GM19397 (cell line): ENCODE measurements around the gene MYCBP2.
"Not testable (repeated sequence)": the region's sequence is repeated elsewhere in the genome, so short reads cannot be mapped to it uniquely, and the experiment has no call there.

Experiments
- ATAC-seq: cut with Tn5 transposase; IDR thresholded peaks from one replicate; pipeline ENCODE4 v1.9.1; 2021; ENCODE audit warnings: mild to moderate bottlenecking, moderate library complexity; ENCODE audit not compliant: unreplicated experiment

The MYCBP2 gene

DNA sequence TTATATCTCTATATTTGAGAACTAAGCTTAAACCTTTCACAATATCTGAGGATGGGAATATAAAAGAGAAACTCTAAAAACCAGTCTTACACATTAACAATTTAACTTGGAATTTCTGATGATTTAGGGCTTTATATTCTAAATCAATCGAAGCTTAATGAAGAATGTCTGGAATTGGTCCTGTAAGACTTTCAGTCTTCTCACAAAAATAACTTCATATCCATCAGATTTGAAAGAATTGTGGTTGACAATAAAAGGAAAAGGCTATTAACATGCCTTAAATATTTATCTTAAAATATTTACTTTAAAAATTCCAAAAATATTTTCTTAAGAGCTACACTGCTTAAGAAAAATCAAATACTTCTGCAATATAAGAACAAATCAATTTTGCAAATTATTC, 27.3 kb downstream of the MYCBP2 start:
- ATAC-seq: no peak

- ATAC-seq: peak; percentile 67
These were observed 28.5 kb downstream of the MYCBP2 start for GRCh38 chr13:77298426-77298825.

DNA sequence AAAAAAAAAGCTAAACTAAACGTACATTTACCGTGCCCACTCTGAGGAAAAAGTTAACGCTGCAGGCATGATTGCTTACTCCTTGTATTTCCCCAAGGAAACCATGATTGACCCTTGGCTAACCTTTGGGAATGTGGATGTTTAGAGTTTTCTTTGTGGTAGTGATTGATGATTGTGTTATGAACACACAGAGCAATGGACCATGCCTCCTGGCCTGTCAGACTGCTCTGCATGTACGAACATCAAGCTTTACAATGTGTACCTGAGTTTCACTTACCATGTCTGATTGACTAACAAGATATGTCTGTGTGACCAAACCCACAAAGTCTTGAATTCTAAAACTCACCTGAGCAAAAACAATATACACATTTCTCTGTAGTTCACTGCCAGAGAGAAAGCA, 35.1 kb downstream of the MYCBP2 start:
- no peak for ATAC-seq

GRCh38 chr13:77290342-77290741, 36.6 kb downstream of the MYCBP2 start:
- ATAC-seq: no peak

- ATAC-seq: no peak
These were observed 37.0 kb downstream of the MYCBP2 start for GRCh38 chr13:77289851-77290250.

GRCh38 chr13:77285632-77286031, 41.3 kb downstream of the MYCBP2 start:
- ATAC-seq: not testable (repeated sequence)

GRCh38 chr13:77285098-77285497, 41.8 kb downstream of the MYCBP2 start:
- ATAC-seq: no peak

DNA sequence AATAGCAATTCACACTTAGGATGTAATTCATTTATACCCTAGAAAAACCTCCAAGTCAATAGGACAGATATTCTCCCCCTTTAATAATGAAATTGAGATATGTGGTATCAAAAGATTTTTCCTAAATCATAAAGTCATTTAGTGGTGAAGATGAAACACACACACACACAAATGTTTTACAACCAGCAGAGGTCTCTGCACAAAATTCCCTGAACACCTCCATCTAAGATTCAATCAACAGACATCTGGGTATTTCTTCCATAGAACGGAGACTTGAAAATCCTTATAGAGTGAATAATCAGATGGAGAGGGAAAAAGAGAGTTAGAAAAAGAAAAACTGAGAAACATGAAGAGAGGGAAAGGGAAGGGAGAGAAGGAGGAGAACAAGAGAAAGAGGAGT, 52.8 kb downstream of the MYCBP2 start:
- ATAC-seq: no peak

- ATAC-seq: no peak
These were observed 57.8 kb downstream of the MYCBP2 start for GRCh38 chr13:77269141-77269540.

GRCh38 chr13:77267362-77267761, 59.5 kb downstream of the MYCBP2 start:
- no peak for ATAC-seq

DNA sequence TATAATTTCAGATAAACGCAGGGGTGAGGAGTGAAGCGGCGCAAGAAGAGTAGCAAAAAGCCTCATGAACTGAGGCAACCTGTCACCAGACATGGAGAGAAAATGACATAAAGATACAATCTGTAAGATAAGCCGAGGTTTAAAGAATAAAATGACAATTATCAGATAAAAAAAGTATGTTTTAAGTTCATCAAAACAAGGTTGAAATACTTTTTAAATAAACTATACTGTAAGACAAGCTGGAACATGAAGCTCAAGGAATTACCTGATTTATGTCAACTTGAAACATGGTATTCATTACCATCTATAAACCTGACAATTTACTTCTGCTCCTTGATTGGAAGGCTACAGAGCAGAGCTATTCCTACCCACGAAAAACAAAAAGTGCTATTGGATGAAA, 61.6 kb downstream of the MYCBP2 start:
- ATAC-seq: no peak

- ATAC-seq: no peak
These were observed 64.7 kb downstream of the MYCBP2 start for GRCh38 chr13:77262198-77262597.

- no peak for ATAC-seq
These were observed 75.9 kb downstream of the MYCBP2 start for GRCh38 chr13:77250975-77251374.

GRCh38 chr13:77245224-77245623, 81.7 kb downstream of the MYCBP2 start:
- ATAC-seq: not testable (repeated sequence)

DNA sequence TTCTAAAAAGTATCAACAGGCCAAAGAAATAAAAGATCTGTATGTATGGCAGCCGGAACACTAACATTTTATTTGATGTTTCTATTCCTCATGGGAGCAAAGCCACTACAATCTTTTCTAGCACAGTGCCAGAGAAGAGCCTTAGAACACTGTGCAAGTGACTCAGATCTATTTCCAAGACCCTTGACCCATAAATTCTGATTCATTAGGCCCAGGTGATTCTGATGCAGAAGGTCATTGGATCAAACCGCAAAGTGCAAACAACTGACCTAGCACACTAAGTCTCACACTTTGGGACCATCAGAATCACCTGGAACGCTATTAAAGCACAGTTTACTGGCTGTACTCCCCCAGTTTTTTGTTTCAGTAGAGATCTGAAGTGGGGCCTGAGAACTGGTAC, 87.6 kb downstream of the MYCBP2 start:
- no peak for ATAC-seq

DNA sequence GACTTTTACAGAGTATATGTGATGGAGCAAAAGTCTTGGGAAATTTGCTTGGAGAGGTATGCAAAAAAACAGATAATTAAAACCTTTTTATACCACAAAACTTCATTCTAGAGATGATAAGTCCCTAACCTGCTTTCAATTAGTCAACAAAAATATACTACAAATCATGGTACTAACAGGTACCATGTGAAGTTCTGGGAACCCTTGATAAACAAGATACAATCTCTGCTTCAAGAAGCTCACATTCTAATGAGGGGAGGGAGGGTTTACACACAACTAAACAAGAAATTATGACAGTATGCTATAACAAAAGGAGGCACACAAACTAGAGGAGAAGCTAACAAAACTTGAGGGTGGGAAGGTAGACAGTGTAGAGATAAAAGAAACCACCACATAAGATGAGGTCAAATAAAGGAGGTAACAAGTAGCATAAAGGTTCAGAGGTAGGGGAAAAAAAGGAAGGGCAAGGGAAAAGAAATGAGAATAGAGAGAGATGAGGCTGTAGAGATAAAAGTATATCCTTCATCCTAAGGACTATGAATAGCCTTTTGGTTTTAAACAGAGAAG, 91.4 kb downstream of the MYCBP2 start:
- ATAC-seq: no peak

DNA sequence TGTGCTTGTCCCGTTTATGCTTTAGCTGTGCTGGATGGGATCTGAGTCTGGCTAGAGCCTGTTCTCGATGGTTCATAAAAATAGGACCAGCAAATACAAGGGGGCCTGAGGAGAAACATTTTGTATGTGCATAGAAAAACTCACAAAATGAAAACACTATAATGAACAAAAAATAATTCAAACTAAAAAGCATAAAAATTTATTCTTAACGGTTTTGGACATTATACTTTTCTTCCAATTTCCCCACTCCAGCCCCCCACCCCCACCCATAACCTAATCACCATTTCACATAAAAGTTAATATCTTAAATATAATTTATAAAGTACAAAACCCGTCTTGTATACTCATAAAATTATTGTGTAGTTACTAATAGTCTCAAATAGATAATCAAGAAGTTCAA, 93.7 kb downstream of the MYCBP2 start:
- ATAC-seq: no peak

DNA sequence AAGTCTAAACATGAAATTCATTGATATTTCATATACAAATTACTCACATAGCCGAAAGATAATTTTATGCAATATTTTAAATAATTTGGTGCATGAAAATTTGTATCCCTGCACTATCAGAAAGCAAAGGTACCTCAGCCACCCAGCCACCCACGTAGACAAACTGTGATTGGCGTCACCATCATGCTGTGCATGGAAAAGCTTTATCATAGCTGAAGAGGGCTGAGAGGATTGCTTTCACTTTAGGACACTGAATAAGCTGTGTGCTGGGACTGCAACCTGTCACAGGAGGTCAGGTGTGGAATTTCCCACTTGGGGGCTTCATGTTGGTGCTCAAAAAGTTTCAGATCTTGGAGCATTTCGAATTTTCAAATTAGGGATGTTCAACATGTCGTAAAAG, 96.3 kb downstream of the MYCBP2 start:
- ATAC-seq: no peak

- ATAC-seq: no peak
These were observed 100.9 kb downstream of the MYCBP2 start for GRCh38 chr13:77225946-77226345.

DNA sequence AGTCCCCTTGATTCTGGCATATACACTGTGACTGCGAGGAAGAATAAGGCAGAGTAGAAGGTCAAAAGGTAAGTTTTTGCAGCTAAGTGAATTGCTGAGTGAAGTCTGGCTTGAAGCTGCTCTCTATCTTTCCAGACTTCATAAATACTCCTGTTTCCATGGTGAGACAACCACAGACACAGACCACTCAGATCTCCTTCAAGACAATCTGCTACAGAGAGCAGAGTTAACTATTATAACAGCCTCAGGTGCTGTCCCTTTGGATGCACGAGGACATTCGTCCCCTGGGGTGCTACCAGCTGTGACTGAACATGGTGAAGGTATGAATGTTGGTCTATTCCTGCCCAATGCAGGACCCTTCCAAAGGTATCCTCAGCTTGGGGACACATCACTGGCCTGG, 104.0 kb downstream of the MYCBP2 start:
- ATAC-seq: no peak

DNA sequence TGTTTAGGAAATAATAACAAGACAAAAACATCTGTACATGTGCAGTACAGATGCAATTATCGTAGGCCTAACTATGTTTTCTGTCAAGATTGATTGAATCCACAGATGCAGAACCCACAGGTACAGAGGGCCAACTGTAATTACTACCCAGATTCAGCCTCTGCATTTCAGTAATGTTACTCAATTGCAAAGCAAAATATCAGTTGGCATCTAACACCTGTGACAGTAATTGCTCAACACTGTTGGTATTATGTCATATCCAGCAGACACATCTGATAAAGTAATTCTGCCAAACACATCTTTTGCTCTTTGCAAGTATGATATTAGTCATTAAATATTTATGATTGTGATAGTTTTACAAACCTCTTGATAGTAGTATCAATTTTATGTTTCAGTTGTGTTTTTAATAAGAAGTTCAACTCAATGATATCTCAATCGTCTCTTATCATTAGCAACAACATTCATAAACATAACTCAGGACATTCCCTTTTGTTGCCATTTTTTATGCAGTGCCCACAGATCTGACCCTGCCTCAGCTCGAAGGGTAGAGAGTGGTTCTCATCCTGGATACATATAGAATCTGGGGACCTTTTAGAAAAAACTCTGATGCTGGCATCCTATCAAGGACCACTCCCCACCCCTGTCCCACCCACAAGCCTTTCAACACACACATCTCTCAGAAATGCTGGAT, 104.7 kb downstream of the MYCBP2 start:
- ATAC-seq: no peak

GRCh38 chr13:77219401-77219800, 107.5 kb downstream of the MYCBP2 start:
- ATAC-seq: no peak

GRCh38 chr13:77218274-77218673, 108.6 kb downstream of the MYCBP2 start:
- no peak for ATAC-seq
